SU-DHL-6 (cell line): ENCODE measurements around the gene TMEM242.

Experiments used
- H2AFZ ChIP-seq: fragments of 200-600 bp; sonication (generic); 2 replicates; pipeline ENCODE4 v1.6.1; 2014; ENCODE audit warnings: low read depth, mild to moderate bottlenecking, moderate library complexity, mixed read lengths, antibody characterized with exemption, low read length; ENCODE audit not compliant: severe bottlenecking
- H3F3A ChIP-seq: fragments of 200-600 bp; shearing (Covaris generic); 2 replicates; pipeline ENCODE4 v1.6.0; 2016; ENCODE audit warnings: antibody characterized with exemption, mild to moderate bottlenecking; ENCODE audit not compliant: insufficient read depth
- H3K27ac ChIP-seq: fragments of 200-600 bp; sonication (generic); 2 replicates; pipeline ENCODE4 v1.5.1; 2016; ENCODE audit warnings: low read depth, mild to moderate bottlenecking, low read length, moderate library complexity, mixed read lengths
- H3K27me3 ChIP-seq: fragments of 200-600 bp; sonication (generic), shearing (Covaris generic); 2 replicates; pipeline ENCODE4 v1.6.0; 2014; ENCODE audit warnings: mild to moderate bottlenecking, low read length
- H3K36me3 ChIP-seq: fragments of 200-600 bp; sonication (generic); 2 replicates; pipeline ENCODE4 v1.6.1; 2014; ENCODE audit warnings: mild to moderate bottlenecking, low read length, mixed read lengths
- H3K4me2 ChIP-seq: fragments of 300-600, 200-600 bp; shearing (Covaris generic), sonication (generic); 2 replicates; pipeline ENCODE4 v1.6.0; 2014; ENCODE audit warnings: low read length, low read depth, mild to moderate bottlenecking; ENCODE audit not compliant: poor library complexity, severe bottlenecking
- H3K4me3 ChIP-seq: fragments of 200-600 bp; sonication (generic); 2 replicates; pipeline ENCODE4 v1.5.1; 2014; ENCODE audit warnings: antibody characterized with exemption, low read length, mild to moderate bottlenecking, mixed read lengths; ENCODE audit not compliant: insufficient read depth, poor library complexity, severe bottlenecking
- H3K79me2 ChIP-seq: fragments of 200-600 bp; sonication (generic); 2 replicates; pipeline ENCODE4 v1.6.1; 2014; ENCODE audit warnings: mild to moderate bottlenecking, low read length, moderate library complexity; ENCODE audit not compliant: insufficient read depth
- H3K9ac ChIP-seq: fragments of 200-600 bp; sonication (generic); 2 replicates; pipeline ENCODE4 v1.7.0; 2014; ENCODE audit warnings: mild to moderate bottlenecking, low read length
- H3K9me2 ChIP-seq: fragments of 200-600 bp; sonication (generic); replicated peaks from 2 replicates; pipeline ENCODE4 v1.6.1; 2014; ENCODE audit warnings: low read length; ENCODE audit not compliant: insufficient read depth
- H3K9me3 ChIP-seq: fragments of 200-600 bp; sonication (generic); 2 replicates; pipeline ENCODE4 v1.6.1; 2014; ENCODE audit warnings: low read length, mixed read lengths; ENCODE audit not compliant: insufficient read depth
- H4K20me1 ChIP-seq: fragments of 200-600 bp; sonication (generic); 2 replicates; pipeline ENCODE4 v1.6.1; 2014; ENCODE audit warnings: low read depth, mild to moderate bottlenecking, antibody characterized with exemption, low read length, moderate library complexity, mixed read lengths
- EZH2phosphoT487 ChIP-seq: fragments of 200-600 bp; sonication (generic), shearing (Covaris generic); conservative IDR thresholded peaks from 2 replicates; pipeline ENCODE4 v1.6.1; 2018; ENCODE audit warnings: mild to moderate bottlenecking, antibody characterized with exemption, low read length, moderate library complexity, mixed read lengths
- TF ChIP-seq, protein P1 (sequence below): fragments of 200-600 bp; sonication (generic); IDR thresholded peaks from one replicate; pipeline ENCODE4 v1.5.1; 2017; ENCODE audit warnings: antibody characterized with exemption, mild to moderate bottlenecking, low read length, moderate library complexity; ENCODE audit not compliant: insufficient read depth, poor library complexity, severe bottlenecking

Gene TMEM242

GRCh38 chr6:157255079-157255478, 68.2 kb downstream of the TMEM242 start:
- Histone ChIP-seq H3K9me3 (no peaks in the 10 kb centered on the region), H3K79me2 (no peaks in the 10 kb centered on the region), H3F3A (no peaks in the 10 kb centered on the region), H4K20me1 (no peaks in the 10 kb centered on the region), H3K4me3 (no peak overlapping the region), H3K36me3 (no peaks in the 10 kb centered on the region), H3K4me2 (no peak overlapping the region), H3K27me3 (no peaks in the 10 kb centered on the region), H2AFZ (no peak overlapping the region), H3K9me2 (no peaks in the 10 kb centered on the region), H3K27ac (no peak overlapping the region), H3K9ac (no peak overlapping the region)
- TF ChIP-seq, protein P1, sequence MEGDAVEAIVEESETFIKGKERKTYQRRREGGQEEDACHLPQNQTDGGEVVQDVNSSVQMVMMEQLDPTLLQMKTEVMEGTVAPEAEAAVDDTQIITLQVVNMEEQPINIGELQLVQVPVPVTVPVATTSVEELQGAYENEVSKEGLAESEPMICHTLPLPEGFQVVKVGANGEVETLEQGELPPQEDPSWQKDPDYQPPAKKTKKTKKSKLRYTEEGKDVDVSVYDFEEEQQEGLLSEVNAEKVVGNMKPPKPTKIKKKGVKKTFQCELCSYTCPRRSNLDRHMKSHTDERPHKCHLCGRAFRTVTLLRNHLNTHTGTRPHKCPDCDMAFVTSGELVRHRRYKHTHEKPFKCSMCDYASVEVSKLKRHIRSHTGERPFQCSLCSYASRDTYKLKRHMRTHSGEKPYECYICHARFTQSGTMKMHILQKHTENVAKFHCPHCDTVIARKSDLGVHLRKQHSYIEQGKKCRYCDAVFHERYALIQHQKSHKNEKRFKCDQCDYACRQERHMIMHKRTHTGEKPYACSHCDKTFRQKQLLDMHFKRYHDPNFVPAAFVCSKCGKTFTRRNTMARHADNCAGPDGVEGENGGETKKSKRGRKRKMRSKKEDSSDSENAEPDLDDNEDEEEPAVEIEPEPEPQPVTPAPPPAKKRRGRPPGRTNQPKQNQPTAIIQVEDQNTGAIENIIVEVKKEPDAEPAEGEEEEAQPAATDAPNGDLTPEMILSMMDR: no peak
- TF ChIP-seq EZH2phosphoT487: no peak

- Histone ChIP-seq H4K20me1 (no peaks in the 10 kb centered on the region), H3K9me2 (no peaks in the 10 kb centered on the region), H3K79me2 (no peaks in the 10 kb centered on the region), H3K27me3 (no peaks in the 10 kb centered on the region), H3K4me3 (no peak overlapping the region), H3K36me3 (no peaks in the 10 kb centered on the region), H3K9me3 (no peaks in the 10 kb centered on the region), H3K27ac (no peak overlapping the region), H2AFZ (no peak overlapping the region), H3K4me2 (no peak overlapping the region), H3K9ac (no peak overlapping the region), H3F3A (no peaks in the 10 kb centered on the region)
- TF ChIP-seq EZH2phosphoT487: no peak
These were observed 68.8 kb downstream of the TMEM242 start for GRCh38 chr6:157254538-157254937.

- H3K4me2 ChIP-seq: no peak overlapping the region
- no peak for TF ChIP-seq EZH2phosphoT487
- TF ChIP-seq, protein P1: no peak
- 0 out of 2 replicates have a peak, but pooled peaks cover 2% of the 10 kb centered on the region for H3K9me3 ChIP-seq
- no peaks in the 10 kb centered on the region for H3F3A ChIP-seq
- H3K27me3 ChIP-seq: no peaks in the 10 kb centered on the region
- no peak overlapping the region for H3K9ac ChIP-seq
- H3K36me3 ChIP-seq: no peaks in the 10 kb centered on the region
- no peak overlapping the region for H2AFZ ChIP-seq
- no peak overlapping the region for H3K4me3 ChIP-seq
- H3K27ac ChIP-seq: no peak overlapping the region
- H4K20me1 ChIP-seq: no peaks in the 10 kb centered on the region
- no peaks in the 10 kb centered on the region for H3K79me2 ChIP-seq
- no peaks in the 10 kb centered on the region for H3K9me2 ChIP-seq
These were observed 69.6 kb downstream of the TMEM242 start for GRCh38 chr6:157253699-157254098.

GRCh38 chr6:157253017-157253416, 70.3 kb downstream of the TMEM242 start:
- Histone ChIP-seq H3K36me3 (no peaks in the 10 kb centered on the region), H4K20me1 (no peaks in the 10 kb centered on the region), H3K79me2 (no peaks in the 10 kb centered on the region), H3K9me2 (no peaks in the 10 kb centered on the region), H3K9ac (no peak overlapping the region), H3K9me3 (peaks cover 8% of the 10 kb centered on the region; the same call in 1 of the 2 replicates), H3K4me3 (no peak overlapping the region), H3K4me2 (no peak overlapping the region), H3F3A (no peaks in the 10 kb centered on the region), H2AFZ (no peak overlapping the region), H3K27ac (no peak overlapping the region), H3K27me3 (no peaks in the 10 kb centered on the region)
- TF ChIP-seq EZH2phosphoT487: no peak
- TF ChIP-seq, protein P1: no peak
